Cardiac fibroblast (primary cell): ENCODE measurements around the gene P2RY6.
A peak's percentile ranks its signal among the peaks of the same experiment; 100 is the strongest.

Source experiments
- DNase-seq, 2 donors: peaks; one replicate each; pipeline versions ENCODE4 v3.0.0 to v3.0.0-alpha.2; 2010; ENCODE audit warnings: low read depth in 2 of 2
- H3K4me3 ChIP-seq, 2 donors: replicated peaks in 1 of 2; 1 replicate in 1 of 2; 2 replicates in 1 of 2; pipeline ENCODE4 v1.5.1; 2011; ENCODE audit warnings: low read depth in 2 of 2, low read length in 2 of 2, mild to moderate bottlenecking in 2 of 2, moderate library complexity in 1 of 2
- TF ChIP-seq, protein P1 (sequence below): IDR thresholded peaks from one replicate; pipeline ENCODE4 v1.5.1; 2011; ENCODE audit warnings: low read depth, mild to moderate bottlenecking, low read length, inconsistent platforms

P2RY6 gene

GRCh38 chr11:73316422-73316821 is 44.3 kb downstream of the P2RY6 start:
- TF ChIP-seq, protein P1, sequence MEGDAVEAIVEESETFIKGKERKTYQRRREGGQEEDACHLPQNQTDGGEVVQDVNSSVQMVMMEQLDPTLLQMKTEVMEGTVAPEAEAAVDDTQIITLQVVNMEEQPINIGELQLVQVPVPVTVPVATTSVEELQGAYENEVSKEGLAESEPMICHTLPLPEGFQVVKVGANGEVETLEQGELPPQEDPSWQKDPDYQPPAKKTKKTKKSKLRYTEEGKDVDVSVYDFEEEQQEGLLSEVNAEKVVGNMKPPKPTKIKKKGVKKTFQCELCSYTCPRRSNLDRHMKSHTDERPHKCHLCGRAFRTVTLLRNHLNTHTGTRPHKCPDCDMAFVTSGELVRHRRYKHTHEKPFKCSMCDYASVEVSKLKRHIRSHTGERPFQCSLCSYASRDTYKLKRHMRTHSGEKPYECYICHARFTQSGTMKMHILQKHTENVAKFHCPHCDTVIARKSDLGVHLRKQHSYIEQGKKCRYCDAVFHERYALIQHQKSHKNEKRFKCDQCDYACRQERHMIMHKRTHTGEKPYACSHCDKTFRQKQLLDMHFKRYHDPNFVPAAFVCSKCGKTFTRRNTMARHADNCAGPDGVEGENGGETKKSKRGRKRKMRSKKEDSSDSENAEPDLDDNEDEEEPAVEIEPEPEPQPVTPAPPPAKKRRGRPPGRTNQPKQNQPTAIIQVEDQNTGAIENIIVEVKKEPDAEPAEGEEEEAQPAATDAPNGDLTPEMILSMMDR = no peak
- H3K4me3 ChIP-seq = no peak overlapping the region
- DNase-seq = no peak

DNA sequence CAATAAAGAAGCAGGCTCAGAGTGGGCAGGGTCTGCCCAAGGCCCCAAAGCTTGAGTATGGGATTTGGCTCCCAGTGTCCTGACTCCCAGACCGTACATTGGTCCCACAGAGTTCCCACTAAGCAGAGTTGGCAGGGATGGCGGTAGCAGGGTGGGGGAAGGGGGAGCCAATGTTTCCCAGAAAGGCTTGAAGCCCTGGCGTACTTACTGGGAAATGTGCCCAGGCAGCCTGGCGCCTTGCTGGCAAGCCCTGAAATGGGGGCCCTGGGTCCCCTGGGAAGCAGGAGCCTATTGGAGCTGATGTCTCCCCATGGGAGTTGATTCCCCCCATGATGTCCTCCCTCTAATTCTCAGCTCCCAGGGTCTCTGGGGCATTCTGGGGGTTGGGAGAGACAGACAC is 45.2 kb downstream of the P2RY6 start:
- DNase-seq = peak in 1 of 2 donors; percentile 76
- H3K4me3 ChIP-seq = no peak overlapping the region
- TF ChIP-seq, protein P1 = no peak

DNA sequence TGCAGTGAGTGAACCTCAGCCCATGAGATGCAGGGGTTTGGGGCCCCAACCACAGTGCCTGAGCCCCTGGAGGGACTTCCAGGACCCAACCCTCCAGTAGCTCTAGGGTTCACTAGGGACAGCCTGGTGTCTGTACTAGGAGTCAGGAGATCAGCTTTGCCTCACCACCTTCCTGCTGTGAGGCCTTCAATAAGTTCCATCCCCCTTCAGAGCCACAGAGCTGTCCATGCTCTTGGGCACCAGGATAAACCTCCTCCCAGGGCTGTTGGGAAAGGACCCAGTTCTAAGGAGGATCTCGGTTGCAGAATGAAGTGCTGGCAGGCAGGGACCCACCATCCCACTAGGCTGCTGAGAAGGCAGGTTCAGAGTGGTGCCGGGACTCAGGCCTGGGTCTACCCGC is 45.7 kb downstream of the P2RY6 start:
- no peak overlapping the region for H3K4me3 ChIP-seq
- TF ChIP-seq, protein P1 = no peak
- DNase-seq = no peak

DNA sequence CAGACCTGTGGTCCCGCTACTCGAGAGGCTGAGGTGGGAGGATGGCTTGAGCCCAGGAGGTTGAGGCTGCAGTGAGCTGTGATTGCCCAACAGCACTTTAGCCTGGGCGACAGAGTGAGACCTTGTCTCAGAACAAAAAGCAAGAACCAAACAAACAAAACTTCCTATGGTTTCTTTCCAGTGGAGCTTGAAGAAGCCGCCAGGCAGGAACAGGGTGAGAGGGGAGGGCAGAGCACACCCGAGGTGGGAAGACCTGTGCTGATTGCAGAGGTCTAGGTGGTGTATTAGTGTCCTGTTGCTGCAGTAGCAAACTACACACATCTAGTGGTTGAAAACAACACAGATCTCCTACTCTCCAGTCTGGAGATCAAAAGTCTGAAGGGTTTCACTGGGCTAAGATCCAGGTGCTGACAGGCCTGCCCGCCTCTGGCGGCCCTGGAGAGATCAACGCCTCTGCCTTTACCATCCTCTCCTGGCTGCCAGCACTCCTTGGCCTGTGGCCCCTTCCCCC is 46.4 kb downstream of the P2RY6 start:
- H3K4me3 ChIP-seq = no peak overlapping the region
- TF ChIP-seq, protein P1 = no peak
- DNase-seq = peak in 1 of 2 donors; percentile 58

DNA sequence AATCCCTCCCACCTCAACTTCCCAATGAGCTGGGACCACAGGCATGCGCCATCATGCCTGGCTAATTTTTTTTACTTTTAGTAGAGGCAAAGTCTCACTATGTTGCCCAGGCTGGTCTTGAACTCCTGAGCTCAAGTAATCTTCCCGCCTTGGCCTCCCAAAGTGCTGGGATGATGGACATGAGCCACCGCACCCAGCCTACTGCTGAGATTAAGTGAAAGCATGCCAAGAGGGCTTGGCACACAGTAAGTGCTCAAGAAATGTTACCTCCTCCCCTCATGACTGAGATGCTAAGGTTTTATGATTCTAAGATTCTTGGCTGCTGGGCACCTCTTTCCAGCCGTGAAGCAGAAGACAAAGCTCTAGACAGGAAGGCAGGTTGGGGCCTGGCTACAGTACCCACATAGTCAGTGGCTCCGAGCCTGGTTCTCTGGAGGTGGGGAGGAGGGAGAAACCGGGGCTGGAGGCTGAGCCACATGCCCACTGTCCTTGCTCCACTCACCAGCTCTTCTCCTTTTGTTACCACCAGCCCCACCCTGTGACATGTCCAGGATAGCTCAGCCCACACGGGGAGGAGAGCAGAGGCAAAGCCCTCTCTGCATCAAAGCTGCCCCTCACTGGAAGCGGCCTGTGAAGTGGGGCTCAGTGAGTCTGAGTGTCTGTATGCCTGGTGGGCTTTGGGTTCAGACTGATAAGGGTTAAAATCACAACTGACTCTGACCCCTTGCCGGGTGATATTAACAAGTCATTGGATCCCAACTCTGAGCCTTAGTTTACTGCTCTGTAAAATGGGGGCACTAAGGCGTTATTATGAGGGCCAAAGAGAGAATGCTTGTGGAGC is 48.8 kb downstream of the P2RY6 start:
- no peak overlapping the region for H3K4me3 ChIP-seq
- TF ChIP-seq, protein P1 = no peak
- peak; percentile 66 to 87 for DNase-seq

DNA sequence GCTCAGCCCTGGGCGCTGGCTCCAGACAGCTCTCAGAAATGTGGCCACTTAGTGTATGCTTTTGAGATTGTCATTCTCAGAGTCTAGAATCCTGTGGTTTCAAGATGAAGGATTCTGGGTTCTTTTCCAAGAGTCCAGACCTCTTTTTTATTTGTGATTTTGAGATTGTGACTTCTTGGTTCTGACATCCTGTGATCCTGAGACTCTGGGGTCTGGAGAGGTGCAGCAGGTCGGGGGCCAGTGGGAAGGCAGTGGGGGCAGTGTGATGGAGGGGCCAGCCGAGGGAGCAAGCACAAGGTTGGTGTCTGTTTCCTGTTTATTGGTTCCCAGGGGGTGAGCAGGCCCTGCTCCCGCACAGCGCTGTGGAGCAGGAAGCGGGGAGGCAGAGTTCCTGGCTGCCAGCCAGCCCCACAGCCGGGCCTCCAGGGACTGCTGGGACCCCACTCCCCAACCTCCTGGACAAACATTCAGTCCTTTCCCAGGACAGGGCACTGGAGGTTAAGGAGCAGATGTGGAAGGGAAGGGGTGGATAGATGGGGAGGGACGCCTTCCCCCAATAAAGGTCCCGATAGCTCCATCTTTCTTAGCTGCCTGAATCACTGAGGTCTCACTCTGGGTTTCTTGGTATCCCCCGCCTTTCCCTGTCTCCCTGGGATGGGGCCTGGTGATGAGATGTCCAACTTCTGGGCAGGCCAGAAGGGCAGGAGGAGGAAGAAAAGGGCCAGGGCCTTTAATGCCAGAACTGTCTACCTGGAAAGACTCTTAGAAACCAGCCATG is 49.7 kb downstream of the P2RY6 start:
- peak; percentile 66 to 73 for DNase-seq
- no peak overlapping the region for H3K4me3 ChIP-seq
- TF ChIP-seq, protein P1 = no peak
